Measurements from ENCODE around the gene P2RX4.

DNA sequence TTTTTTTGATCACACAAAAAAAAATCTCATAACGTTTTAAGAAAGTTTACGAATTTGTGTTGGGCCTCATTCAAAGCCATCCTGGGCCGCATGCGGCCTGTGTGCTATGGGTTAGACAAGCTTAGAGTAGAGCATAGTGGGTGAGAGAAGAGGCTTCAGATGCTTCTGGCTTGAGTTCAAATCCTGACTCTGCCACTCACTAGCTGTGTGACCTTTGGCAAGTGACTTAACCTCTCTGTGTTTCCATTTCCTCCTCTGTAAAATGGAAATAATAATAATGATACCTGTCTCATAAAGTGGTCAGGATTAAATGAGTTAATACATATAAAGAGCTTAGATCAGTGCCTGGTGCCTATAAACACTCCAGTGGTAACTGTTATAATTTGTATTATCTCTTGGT, 6.2 kb downstream of the P2RX4 start:
- TF ChIP-seq POLR2AphosphoS5 (IDR thresholded peaks at IDR 0.05; ENCODE audit: low read depth, low read length): no peak
- no peak for TF ChIP-seq SAP30 (IDR thresholded peaks at IDR 0.05; ENCODE audit: insufficient read depth, insufficient replicate concordance, low read length)
- TF ChIP-seq, protein P1, sequence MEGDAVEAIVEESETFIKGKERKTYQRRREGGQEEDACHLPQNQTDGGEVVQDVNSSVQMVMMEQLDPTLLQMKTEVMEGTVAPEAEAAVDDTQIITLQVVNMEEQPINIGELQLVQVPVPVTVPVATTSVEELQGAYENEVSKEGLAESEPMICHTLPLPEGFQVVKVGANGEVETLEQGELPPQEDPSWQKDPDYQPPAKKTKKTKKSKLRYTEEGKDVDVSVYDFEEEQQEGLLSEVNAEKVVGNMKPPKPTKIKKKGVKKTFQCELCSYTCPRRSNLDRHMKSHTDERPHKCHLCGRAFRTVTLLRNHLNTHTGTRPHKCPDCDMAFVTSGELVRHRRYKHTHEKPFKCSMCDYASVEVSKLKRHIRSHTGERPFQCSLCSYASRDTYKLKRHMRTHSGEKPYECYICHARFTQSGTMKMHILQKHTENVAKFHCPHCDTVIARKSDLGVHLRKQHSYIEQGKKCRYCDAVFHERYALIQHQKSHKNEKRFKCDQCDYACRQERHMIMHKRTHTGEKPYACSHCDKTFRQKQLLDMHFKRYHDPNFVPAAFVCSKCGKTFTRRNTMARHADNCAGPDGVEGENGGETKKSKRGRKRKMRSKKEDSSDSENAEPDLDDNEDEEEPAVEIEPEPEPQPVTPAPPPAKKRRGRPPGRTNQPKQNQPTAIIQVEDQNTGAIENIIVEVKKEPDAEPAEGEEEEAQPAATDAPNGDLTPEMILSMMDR (IDR thresholded peaks at IDR 0.05; ENCODE audit: control extremely low read depth in 1 of 3, insufficient read depth in 1 of 3, low read depth in 1 of 3, low read length in 3 of 3): no peak
- no peak for TF ChIP-seq JUND (IDR thresholded peaks at IDR 0.05; ENCODE audit: low read length)
